Omental fat pad (tissue), 4 donors: ENCODE measurements around the gene ZNF536. TPM values are rescaled to one million over a fixed set of nuclear protein-coding genes. Genes with fewer than 3 reads are reported as not detected.
"Not testable (repeated sequence)": the region's sequence is repeated elsewhere in the genome, so short reads cannot be mapped to it uniquely, and the experiment has no call there.

Experiments
- ATAC-seq: fragments of 150-250 bp; one replicate; pipeline ENCODE4 v1.9.1; 2016; ENCODE audit warnings: mild to moderate bottlenecking, moderate library complexity; ENCODE audit not compliant: low FRiP score
- DNase-seq: peaks from one replicate; pipeline ENCODE4 v3.0.0-alpha.2; 2019; ENCODE audit warnings: low spot score
- total RNA-seq, 4 donors: library from RNA; depleted of rRNA; stranded (reverse); fragments of >200 nt; gene quantifications; one replicate each; pipeline ENCODE4 v1.1.0, GENCODE V29; 2016
- TF ChIP-seq, protein P1 (sequence below), 3 donors: fragments of 450-650 bp; IDR thresholded peaks; one replicate each; pipeline ENCODE4 v1.5.1; 2016 to 2017; ENCODE audit warnings: antibody characterized with exemption in 3 of 3, mild to moderate bottlenecking in 3 of 3, moderate library complexity in 2 of 3

Gene ZNF536
- total RNA-seq, 4 donors from 2014 or later = 0.09 to 1.1 TPM; not detected in 2

DNA sequence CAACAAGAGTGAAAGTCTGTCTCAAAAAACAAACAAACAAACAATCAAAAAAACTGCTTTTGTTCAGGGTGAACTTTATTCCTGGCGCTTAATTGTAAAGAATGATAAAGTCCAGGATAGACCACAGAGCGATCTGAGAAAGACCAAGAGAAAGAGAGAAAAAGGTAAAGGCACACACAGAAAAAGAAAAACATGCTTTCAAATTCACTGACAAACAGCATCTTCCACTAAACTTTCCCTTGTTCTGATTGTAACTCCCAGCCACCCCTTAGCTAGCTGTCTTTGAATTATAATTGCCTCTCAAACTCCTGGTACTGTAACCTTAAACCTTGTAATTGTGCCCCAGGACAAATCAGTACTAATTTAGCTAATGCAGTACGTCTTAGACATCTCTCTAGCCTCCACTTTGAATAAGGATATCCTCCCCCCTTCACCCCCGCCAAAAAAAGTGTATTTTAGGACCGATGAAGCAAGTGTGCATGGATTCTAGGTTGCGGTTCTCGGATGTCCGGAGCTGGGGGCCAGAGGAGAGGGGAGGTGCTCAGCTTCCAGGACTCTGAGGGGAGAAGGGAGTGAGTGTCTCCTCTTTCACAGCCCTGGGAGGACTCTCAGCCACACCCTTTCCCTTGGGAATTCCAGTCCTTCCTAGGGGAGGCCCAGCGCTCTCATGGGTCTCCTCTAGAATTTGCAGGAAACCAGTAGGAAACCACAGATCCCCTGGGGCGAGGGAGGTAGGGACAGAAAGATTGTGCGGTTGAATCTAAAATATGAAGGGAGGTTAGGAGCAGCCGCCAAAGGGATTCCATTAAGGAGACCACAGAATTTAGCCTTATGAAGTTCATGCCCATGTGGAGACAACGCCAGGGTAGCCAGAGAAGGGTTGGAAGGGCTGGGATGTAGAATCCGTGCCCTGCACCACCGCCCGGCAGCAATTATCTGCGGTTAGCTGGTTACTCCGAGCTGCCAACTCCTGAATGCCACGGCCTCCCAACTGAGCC lies 19.7 kb downstream of the ZNF536 start:
- DNase-seq (no peak), ATAC-seq (no peak)
- TF ChIP-seq, protein P1, sequence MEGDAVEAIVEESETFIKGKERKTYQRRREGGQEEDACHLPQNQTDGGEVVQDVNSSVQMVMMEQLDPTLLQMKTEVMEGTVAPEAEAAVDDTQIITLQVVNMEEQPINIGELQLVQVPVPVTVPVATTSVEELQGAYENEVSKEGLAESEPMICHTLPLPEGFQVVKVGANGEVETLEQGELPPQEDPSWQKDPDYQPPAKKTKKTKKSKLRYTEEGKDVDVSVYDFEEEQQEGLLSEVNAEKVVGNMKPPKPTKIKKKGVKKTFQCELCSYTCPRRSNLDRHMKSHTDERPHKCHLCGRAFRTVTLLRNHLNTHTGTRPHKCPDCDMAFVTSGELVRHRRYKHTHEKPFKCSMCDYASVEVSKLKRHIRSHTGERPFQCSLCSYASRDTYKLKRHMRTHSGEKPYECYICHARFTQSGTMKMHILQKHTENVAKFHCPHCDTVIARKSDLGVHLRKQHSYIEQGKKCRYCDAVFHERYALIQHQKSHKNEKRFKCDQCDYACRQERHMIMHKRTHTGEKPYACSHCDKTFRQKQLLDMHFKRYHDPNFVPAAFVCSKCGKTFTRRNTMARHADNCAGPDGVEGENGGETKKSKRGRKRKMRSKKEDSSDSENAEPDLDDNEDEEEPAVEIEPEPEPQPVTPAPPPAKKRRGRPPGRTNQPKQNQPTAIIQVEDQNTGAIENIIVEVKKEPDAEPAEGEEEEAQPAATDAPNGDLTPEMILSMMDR (IDR thresholded peaks at IDR 0.05) = no peak

- ATAC-seq (no peak), DNase-seq (no peak)
- TF ChIP-seq, protein P1 (IDR thresholded peaks at IDR 0.05) = no peak
These were observed 20.9 kb downstream of the ZNF536 start for GRCh38 chr19:30393046-30393445.

- no peak for ATAC-seq
- DNase-seq = no peak
- TF ChIP-seq, protein P1 (IDR thresholded peaks at IDR 0.05) = no peak
These were observed 21.7 kb downstream of the ZNF536 start for GRCh38 chr19:30393729-30394480.

DNA sequence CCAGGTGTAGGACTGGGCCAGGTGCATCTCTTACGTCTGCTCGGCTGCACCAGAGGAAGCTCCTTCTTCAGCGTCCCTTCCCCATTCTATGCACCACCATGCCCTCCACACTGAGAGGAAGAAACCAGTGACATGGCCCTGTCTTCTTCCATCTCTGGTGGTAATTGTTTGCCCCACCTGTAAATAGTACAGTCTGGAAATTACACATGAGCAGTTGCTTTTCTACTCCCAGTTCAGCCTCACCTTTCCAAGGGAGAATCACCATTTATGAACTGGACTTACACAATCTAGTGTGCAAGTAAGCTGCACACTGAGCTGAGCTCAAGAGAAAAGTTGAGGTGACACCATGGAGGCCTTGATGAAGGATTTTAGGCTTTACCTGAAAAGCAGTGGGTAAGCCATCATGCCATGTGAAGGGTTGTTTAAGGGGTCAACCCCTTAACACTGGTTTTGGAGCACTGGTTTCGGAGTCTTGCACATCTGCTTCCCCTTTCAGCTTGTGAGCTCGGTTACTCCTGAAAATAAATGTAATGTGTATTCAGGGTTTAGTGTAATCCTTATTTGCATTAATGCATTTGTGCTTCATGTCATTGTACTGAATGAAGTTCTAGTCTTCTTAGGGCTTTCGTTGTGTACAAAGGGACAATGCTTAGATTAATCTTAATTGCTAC lies 22.4 kb downstream of the ZNF536 start:
- ATAC-seq (no peak), DNase-seq (no peak)
- TF ChIP-seq, protein P1 (IDR thresholded peaks at IDR 0.05) = no peak

- no peak for ATAC-seq
- no peak for DNase-seq
- TF ChIP-seq, protein P1 (IDR thresholded peaks at IDR 0.05) = no peak
These were observed 23.1 kb downstream of the ZNF536 start for GRCh38 chr19:30395283-30395682.

DNA sequence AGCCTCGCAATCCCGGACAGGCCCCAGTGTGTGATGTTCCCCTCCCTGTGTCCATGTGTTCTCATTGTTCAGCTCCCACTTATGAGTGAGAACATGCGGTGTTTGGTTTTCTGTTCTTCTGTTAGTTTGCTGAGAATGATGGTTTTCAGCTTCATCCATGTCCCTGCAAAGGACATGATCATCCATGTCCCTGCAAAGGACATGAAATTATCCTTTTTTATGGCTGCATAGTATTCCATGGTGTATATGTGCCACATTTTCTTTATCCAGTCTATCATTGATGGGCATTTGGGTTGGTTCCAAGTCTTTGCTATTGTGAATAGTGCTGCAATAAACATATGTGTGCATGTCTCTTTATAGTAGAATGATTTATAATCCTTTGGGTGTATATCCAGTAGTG lies 26.4 kb downstream of the ZNF536 start:
- not testable (repeated sequence) for ATAC-seq, DNase-seq

- TF ChIP-seq, protein P1 (IDR thresholded peaks at IDR 0.05) = no peak
- no peak for ATAC-seq
- no peak for DNase-seq
These were observed 29.8 kb downstream of the ZNF536 start for GRCh38 chr19:30401956-30402355.
